GM21381 (cell line): Measurements from ENCODE around the gene TMEM119.

Experiments used
- ATAC-seq: cut with Tn5 transposase; IDR thresholded peaks from one replicate; pipeline ENCODE4 v1.9.1; 2021; ENCODE audit warnings: mild to moderate bottlenecking, moderate library complexity; ENCODE audit not compliant: unreplicated experiment

TMEM119 gene

GRCh38 chr12:108542320-108542719, 55.6 kb downstream of the TMEM119 start:
- no peak for ATAC-seq
